ENCODE data around the gene PKP1.

The PKP1 gene

GRCh38 chr1:201302163-201303152, 19.2 kb downstream of the PKP1 start:
- Histone ChIP-seq H3K4me1 (no peaks in the 10 kb centered on the region), H3K27me3 (no peaks in the 10 kb centered on the region)
- no peak for DNase-seq

GRCh38 chr1:201304126-201304525, 20.8 kb downstream of the PKP1 start:
- H3K36me3 ChIP-seq: no peaks in the 10 kb centered on the region
- H3K4me3 ChIP-seq (ENCODE audit: low read depth, low read length): no peak overlapping the region
- no peaks in the 10 kb centered on the region for H3K27me3 ChIP-seq
- H3K9me3 ChIP-seq: no peaks in the 10 kb centered on the region
- no peak for TF ChIP-seq CTCF (IDR thresholded peaks at IDR 0.05; ENCODE audit: low read depth, low read length)
- peaks cover 6% of the 10 kb centered on the region for H3K4me1 ChIP-seq
- no peak for DNase-seq

More at GRCh38 chr1:201302163-201303152, 19.2 kb downstream of the PKP1 start:
- Histone ChIP-seq H3K4me3 (ENCODE audit: low read depth, low read length) (no peak overlapping the region), H3K9me3 (no peaks in the 10 kb centered on the region), H3K36me3 (no peaks in the 10 kb centered on the region)
- TF ChIP-seq CTCF (IDR thresholded peaks at IDR 0.05; ENCODE audit: low read depth, low read length): no peak

- DNase-seq: no peak
- H3K4me1 ChIP-seq: peaks cover 18% of the 10 kb centered on the region
- H3K9me3 ChIP-seq: no peaks in the 10 kb centered on the region
- H3K36me3 ChIP-seq: no peaks in the 10 kb centered on the region
- no peak overlapping the region for H3K4me3 ChIP-seq (ENCODE audit: low read depth, low read length)
- no peak for TF ChIP-seq CTCF (IDR thresholded peaks at IDR 0.05; ENCODE audit: low read depth, low read length)
- no peaks in the 10 kb centered on the region for H3K27me3 ChIP-seq
Measured at GRCh38 chr1:201305815-201306214, 22.5 kb downstream of the PKP1 start.

GRCh38 chr1:201307231-201307630, 23.9 kb downstream of the PKP1 start:
- Histone ChIP-seq H3K27me3 (no peaks in the 10 kb centered on the region), H3K4me1 (peaks cover 25% of the 10 kb centered on the region), H3K9me3 (no peaks in the 10 kb centered on the region), H3K4me3 (ENCODE audit: low read depth, low read length) (no peak overlapping the region), H3K36me3 (no peaks in the 10 kb centered on the region)
- DNase-seq: no peak
- TF ChIP-seq CTCF (IDR thresholded peaks at IDR 0.05; ENCODE audit: low read depth, low read length): no peak

GRCh38 chr1:201307760-201308499, 24.6 kb downstream of the PKP1 start:
- no peak overlapping the region for H3K4me3 ChIP-seq (ENCODE audit: low read depth, low read length)
- H3K27me3 ChIP-seq: no peaks in the 10 kb centered on the region
- no peak for DNase-seq
- H3K4me1 ChIP-seq: peaks cover 25% of the 10 kb centered on the region
- no peaks in the 10 kb centered on the region for H3K36me3 ChIP-seq
- no peak for TF ChIP-seq CTCF (IDR thresholded peaks at IDR 0.05; ENCODE audit: low read depth, low read length)
- no peaks in the 10 kb centered on the region for H3K9me3 ChIP-seq
